Smooth muscle cell (in vitro differentiated cells): ENCODE data around the gene BBX. TPM values are rescaled to one million over a fixed set of nuclear protein-coding genes. Genes with fewer than 3 reads are reported as not detected.

ENCODE experiments used
- DNase-seq: peaks from one replicate; lab custom pipeline; 2025; ENCODE audit not compliant: unreplicated experiment; lab: John Stamatoyannopoulos, UW
- H2AFZ ChIP-seq: fragments of 200-600 bp; sonication (generic); 2 replicates; pipeline ENCODE4 v1.6.0; 2016; ENCODE audit warnings: antibody characterized with exemption, low read depth, mild to moderate bottlenecking
- H3F3A ChIP-seq: fragments of 200-600 bp; sonication (generic); 2 replicates; pipeline ENCODE4 v1.6.0; 2017; ENCODE audit warnings: antibody characterized with exemption, low read depth
- H3K27ac ChIP-seq: fragments of 200-600 bp; sonication (generic); 2 replicates; pipeline ENCODE4 v1.5.1; 2016; ENCODE audit warnings: low read depth, mild to moderate bottlenecking
- H3K27me3 ChIP-seq: fragments of 200-600 bp; sonication (generic); 2 replicates; pipeline ENCODE4 v1.6.1; 2016; ENCODE audit warnings: low read depth, mild to moderate bottlenecking
- H3K36me3 ChIP-seq: fragments of 200-600 bp; sonication (generic); 2 replicates; pipeline ENCODE4 v1.5.1; 2016; ENCODE audit warnings: low read depth
- H3K4me1 ChIP-seq: fragments of 200-600 bp; sonication (generic); 2 replicates; pipeline ENCODE4 v1.5.1; 2016; ENCODE audit warnings: low read depth
- H3K4me2 ChIP-seq: fragments of 200-600 bp; sonication (generic); 2 replicates; pipeline ENCODE4 v1.6.0; 2016; ENCODE audit warnings: mild to moderate bottlenecking
- H3K4me3 ChIP-seq: fragments of 200-600 bp; sonication (generic); 2 replicates; pipeline ENCODE4 v1.5.1; 2016; ENCODE audit warnings: mild to moderate bottlenecking
- H3K79me2 ChIP-seq: fragments of 200-600 bp; sonication (generic); 2 replicates; pipeline ENCODE4 v1.6.0; 2016; ENCODE audit warnings: low read depth, mild to moderate bottlenecking
- H3K9ac ChIP-seq: fragments of 200-600 bp; sonication (generic); 2 replicates; pipeline ENCODE4 v1.6.0; 2016; ENCODE audit warnings: low read depth
- H3K9me3 ChIP-seq: fragments of 200-600 bp; sonication (generic); replicated peaks from 2 replicates; pipeline ENCODE4 v1.5.1; 2016; ENCODE audit warnings: low read depth
- H4K20me1 ChIP-seq: fragments of 200-600 bp; sonication (generic); 2 replicates; pipeline ENCODE4 v1.6.0; 2016; ENCODE audit warnings: low read depth
- WGBS: methylation state at CpG from one replicate; pipeline ENCODE4 v1.1.7; 2016; ENCODE audit warnings: low lambda C conversion rate; 5-methylcytosine and 5-hydroxymethylcytosine counted together
- polyA plus RNA-seq: library from polyadenylated mRNA; unstranded; fragments of >200 nt; fragmentation: Nextera tagmentation; extraction: Ambion mirVana; gene quantifications from 2 replicates; pipeline ENCODE4 v1.2.1, GENCODE V29; 2016
- total RNA-seq: library from RNA; depleted of rRNA; stranded (reverse); fragments of >200 nt; gene quantifications from 2 replicates; pipeline ENCODE4 v1.2.3, GENCODE V29; 2014
- TF ChIP-seq, protein P1 (sequence below): fragments of 200-600 bp; sonication (generic); IDR thresholded peaks from 2 replicates; pipeline ENCODE4 v1.5.1; 2017; ENCODE audit warnings: borderline replicate concordance, mild to moderate bottlenecking, antibody characterized with exemption; ENCODE audit not compliant: insufficient read depth, poor library complexity, severe bottlenecking

BBX gene
- total and polyA plus RNA-seq, 2 experiments from 2014 or later, result 58.9 to 66.4 TPM

DNA sequence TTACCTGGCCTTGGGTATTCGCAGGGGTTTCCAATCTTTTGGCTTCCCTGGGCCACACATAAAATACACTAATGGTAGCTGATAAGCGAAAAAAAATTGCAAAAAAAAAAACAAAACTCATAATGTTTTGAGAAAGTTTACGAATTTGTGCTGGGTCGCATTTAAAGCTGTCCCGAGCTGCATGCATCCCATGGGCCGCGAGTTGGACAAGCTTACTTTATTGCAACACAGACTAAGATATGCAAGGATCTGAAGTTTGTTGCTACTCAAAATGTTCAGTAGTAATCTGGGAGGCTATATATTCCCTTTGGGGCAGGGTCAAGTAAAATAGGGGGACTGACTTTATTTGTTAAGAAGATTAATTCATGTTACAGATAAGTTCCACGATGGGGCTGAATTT lies 320.2 kb downstream of the BBX start:
- Histone ChIP-seq H3K4me1 (no peaks in the 10 kb centered on the region), H3K4me3 (no peak overlapping the region), H3K36me3 (no peaks in the 10 kb centered on the region), H2AFZ (no peak overlapping the region), H4K20me1 (no peaks in the 10 kb centered on the region), H3F3A (peaks cover 8% of the 10 kb centered on the region), H3K27ac (no peak overlapping the region), H3K9me3 (no peaks in the 10 kb centered on the region), H3K4me2 (no peak overlapping the region), H3K27me3 (no peaks in the 10 kb centered on the region), H3K79me2 (no peaks in the 10 kb centered on the region), H3K9ac (no peak overlapping the region)
- DNase-seq, result no peak
- TF ChIP-seq, protein P1, sequence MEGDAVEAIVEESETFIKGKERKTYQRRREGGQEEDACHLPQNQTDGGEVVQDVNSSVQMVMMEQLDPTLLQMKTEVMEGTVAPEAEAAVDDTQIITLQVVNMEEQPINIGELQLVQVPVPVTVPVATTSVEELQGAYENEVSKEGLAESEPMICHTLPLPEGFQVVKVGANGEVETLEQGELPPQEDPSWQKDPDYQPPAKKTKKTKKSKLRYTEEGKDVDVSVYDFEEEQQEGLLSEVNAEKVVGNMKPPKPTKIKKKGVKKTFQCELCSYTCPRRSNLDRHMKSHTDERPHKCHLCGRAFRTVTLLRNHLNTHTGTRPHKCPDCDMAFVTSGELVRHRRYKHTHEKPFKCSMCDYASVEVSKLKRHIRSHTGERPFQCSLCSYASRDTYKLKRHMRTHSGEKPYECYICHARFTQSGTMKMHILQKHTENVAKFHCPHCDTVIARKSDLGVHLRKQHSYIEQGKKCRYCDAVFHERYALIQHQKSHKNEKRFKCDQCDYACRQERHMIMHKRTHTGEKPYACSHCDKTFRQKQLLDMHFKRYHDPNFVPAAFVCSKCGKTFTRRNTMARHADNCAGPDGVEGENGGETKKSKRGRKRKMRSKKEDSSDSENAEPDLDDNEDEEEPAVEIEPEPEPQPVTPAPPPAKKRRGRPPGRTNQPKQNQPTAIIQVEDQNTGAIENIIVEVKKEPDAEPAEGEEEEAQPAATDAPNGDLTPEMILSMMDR, result no peak
- WGBS, result 91% methylated on average over 8 of the region's 8 CpGs

DNA sequence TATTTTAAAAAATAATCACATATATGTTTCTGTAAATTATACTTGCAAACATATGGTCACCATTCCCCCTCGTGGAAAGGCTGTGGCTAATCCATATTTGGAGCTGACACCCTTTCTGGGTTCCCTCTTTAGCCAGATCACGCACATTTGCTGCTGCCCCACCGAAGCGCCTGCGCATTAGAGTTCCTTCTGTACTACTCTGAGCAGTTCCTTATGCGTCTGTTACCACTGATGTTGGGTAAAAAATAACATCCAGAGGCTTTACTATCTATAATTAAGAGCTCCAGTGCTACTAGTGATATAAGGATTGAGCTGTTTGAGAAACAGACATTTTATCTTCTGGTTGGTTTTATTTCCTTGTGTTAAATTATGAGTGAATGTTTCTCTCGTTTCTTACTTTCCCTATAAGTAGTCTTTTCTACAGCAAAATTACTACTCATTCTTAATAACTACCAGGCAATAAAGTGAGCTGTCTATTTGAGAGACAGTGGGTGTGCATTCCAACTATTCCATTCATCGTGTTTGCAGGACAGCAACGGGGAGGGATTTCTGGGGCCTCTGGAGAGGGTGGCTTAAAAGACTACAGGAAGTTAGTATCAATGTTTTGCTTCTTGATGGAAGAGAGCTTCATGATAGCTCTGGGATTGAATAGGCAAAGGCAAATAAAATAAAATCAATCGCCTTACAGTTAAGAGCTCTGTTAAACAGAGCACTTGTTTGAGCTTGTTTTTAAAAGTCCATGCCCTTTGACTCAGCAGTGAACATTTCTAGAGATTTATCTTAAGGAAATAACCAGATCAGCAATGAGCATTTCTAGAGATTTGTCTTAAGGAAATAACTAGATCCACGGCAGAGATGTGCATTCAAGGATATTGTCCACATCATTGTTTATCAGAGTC lies 322.9 kb downstream of the BBX start:
- Histone ChIP-seq H3K79me2 (no peaks in the 10 kb centered on the region), H4K20me1 (no peaks in the 10 kb centered on the region), H3K4me2 (peak overlapping the region; percentile 68), H3K27me3 (no peaks in the 10 kb centered on the region), H3K4me1 (no peaks in the 10 kb centered on the region), H3K9me3 (no peaks in the 10 kb centered on the region), H3K36me3 (no peaks in the 10 kb centered on the region), H2AFZ (peak overlapping the region; percentile 56), H3K4me3 (no peak overlapping the region), H3K27ac (peak overlapping the region; percentile 40), H3K9ac (no peak overlapping the region), H3F3A (peaks cover 8% of the 10 kb centered on the region)
- WGBS, result 57% methylated on average over 11 of the region's 11 CpGs
- DNase-seq, result no peak
- TF ChIP-seq, protein P1, result no peak

DNA sequence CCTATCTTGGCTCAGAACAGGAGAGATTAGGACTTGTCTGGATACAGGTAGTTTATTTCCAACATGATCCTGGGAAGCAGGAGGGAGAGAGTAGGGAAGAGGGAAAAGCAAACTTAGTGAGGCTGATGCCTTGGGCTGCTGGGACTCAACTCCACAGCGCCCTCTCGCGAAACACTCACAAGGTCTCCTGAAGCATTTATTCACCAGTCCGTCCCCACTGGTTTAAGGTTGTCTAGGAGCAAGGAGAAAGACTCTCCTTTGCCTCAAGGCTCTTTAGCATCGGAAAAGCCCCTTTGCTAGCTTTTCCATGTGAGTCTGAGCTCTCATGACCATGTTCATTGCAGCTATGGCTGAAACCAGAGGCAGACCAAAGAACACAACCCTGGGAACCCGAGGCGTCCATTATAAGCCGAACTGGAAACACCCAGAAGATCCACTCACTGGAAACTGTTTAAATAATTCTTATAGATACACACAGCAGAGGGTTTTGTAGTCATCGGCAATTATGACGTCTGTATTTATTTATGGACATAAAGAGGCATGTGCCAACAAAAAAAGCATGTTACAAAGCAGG lies 323.6 kb downstream of the BBX start:
- Histone ChIP-seq H3K27ac (peak overlapping the region; percentile 40), H3K4me2 (peak overlapping the region; percentile 68)
- 52% methylated on average over 10 of the region's 10 CpGs for WGBS

More for the DNA sequence above, 323.6 kb downstream of the BBX start:
- Histone ChIP-seq H4K20me1 (no peaks in the 10 kb centered on the region), H3K27me3 (no peaks in the 10 kb centered on the region), H3K79me2 (no peaks in the 10 kb centered on the region), H3K4me3 (no peak overlapping the region), H3K4me1 (no peaks in the 10 kb centered on the region), H3K36me3 (no peaks in the 10 kb centered on the region), H3F3A (peaks cover 8% of the 10 kb centered on the region), H3K9me3 (no peaks in the 10 kb centered on the region), H2AFZ (peak overlapping the region; percentile 56), H3K9ac (no peak overlapping the region)
- TF ChIP-seq, protein P1, result peak; percentile 75
- peak; percentile 10 for DNase-seq
